Gastrocnemius medialis (tissue), 4 donors: ENCODE measurements around the gene GSTM5. TPM values are rescaled to one million over a fixed set of nuclear protein-coding genes. Genes with fewer than 3 reads are reported as not detected.

Source experiments
- total RNA-seq, 4 donors: library from RNA; depleted of rRNA; stranded (reverse); fragments of >200 nt; gene quantifications; one replicate each; pipeline versions ENCODE4 v1.1.0 to v1.2.3, GENCODE V29; 2016

The GSTM5 gene
- total RNA-seq, 4 donors from 2014 or later = 0.15 to 1.9 (median 0.63) TPM

Other genes with a start within 250 kb of the GSTM5 start
- gene SYPL2, start 245.7 kb upstream of the GSTM5 start, total RNA-seq = 100 to 1,000 TPM in 1 of 4 donors, 10 to 100 TPM in 3; 15.7 to 127 (median 83.7) TPM
- gene ATXN7L2, start 228.3 kb upstream of the GSTM5 start, total RNA-seq = 10 to 100 TPM in 1 of 4 donors, 1 to 10 TPM in 3; 2.1 to 12.1 (median 6.5) TPM
- gene CYB561D1, start 218.2 kb upstream of the GSTM5 start, total RNA-seq = 1 to 10 TPM; 3.1 to 8.0 (median 3.9) TPM
- 10 to 100 TPM in 3 of 4 donors, 1 to 10 TPM in 1; 8.6 to 20.9 (median 15.1) TPM for gene AMIGO1, start 202.5 kb upstream of the GSTM5 start, total RNA-seq
- not detected for gene GPR61, start 172.4 kb upstream of the GSTM5 start, total RNA-seq
- gene GNAI3, start 163.6 kb upstream of the GSTM5 start, total RNA-seq = 1 to 10 TPM in 3 of 4 donors, under 1 TPM in 1; 0.90 to 2.5 (median 1.8) TPM
- not detected for gene GNAT2, start 92.6 kb upstream of the GSTM5 start, total RNA-seq
- gene AMPD2, start 92.4 kb upstream of the GSTM5 start, total RNA-seq = 10 to 100 TPM in 2 of 4 donors, 1 to 10 TPM in 2; 5.3 to 19.4 (median 10.4) TPM
- gene GSTM4, start 56.2 kb upstream of the GSTM5 start, total RNA-seq = 10 to 100 TPM; 18.1 to 28.9 (median 25.0) TPM
- 10 to 100 TPM; 29.2 to 41.4 (median 39.0) TPM for gene GSTM2, start 44.2 kb upstream of the GSTM5 start, total RNA-seq
- gene GSTM1, start 24.4 kb upstream of the GSTM5 start, total RNA-seq = 10 to 100 TPM in 1 of 4 donors, not detected in 3; 30.3 TPM
- 10 to 100 TPM; 54.2 to 85.6 (median 71.8) TPM for gene GSTM3, start 28.8 kb downstream of the GSTM5 start, total RNA-seq
- 1 to 10 TPM in 1 of 4 donors, not detected in 3; 1.4 TPM for gene EPS8L3, start 51.7 kb downstream of the GSTM5 start, total RNA-seq
- 10 to 100 TPM; 14.6 to 31.1 (median 19.6) TPM for gene CSF1, start 198.6 kb downstream of the GSTM5 start, total RNA-seq